HG02970 (cell line): ENCODE results near the gene PKIB.
"Not testable (repeated sequence)": the region's sequence is repeated elsewhere in the genome, so short reads cannot be mapped to it uniquely, and the experiment has no call there.

Experiments used
- ATAC-seq: cut with Tn5 transposase; IDR thresholded peaks from one replicate; pipeline ENCODE4 v1.9.1; 2021; ENCODE audit warnings: mild to moderate bottlenecking, moderate library complexity, moderate number of reproducible peaks; ENCODE audit not compliant: unreplicated experiment, low FRiP score

The PKIB gene, protein sequence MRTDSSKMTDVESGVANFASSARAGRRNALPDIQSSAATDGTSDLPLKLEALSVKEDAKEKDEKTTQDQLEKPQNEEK

DNA sequence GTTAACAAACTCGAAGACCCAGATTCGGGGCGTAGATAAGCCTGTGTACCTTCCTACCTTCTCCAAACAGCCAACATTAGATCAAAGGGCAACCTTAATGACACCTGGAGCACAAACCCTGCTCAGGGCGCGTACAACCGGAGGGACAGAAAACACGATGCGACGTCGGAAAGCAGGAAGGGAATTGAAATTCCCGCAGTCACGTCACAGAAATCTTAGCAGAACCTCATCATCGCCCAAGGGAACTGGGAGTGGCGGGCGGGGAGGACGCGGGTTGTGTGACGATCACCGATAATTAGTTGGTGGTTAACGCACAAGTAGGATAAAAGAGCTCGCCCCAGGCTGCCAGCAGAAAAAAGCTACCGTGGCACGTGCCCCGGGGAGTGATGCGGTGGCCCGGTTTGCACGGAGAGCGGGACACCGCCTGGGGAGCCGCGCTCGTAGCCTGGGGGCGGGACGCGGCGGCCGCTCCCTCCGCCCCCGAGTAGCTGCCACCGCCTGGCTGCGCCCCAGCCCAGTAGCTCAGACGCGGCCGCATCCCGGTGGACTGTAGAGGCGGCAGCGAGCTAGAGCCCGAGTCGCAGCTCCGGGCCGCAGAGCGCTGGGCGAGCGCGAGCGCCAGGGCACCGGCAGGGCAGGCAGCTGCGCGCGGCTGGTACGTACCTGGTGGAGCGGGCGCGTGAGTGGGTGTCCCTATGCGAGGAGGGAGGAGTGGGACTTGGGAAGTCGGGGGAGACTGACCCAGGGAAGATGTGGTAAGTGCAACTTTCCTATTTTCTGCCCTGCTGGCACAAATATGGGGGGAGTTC lies at the start of gene PKIB:
Gene PKIB, plus strand, starts transcription at position 525 of the 809 bp plus-strand sequence. CDS start 107,390 bp downstream, outside the sequence.
- ATAC-seq = peak; percentile 95

DNA sequence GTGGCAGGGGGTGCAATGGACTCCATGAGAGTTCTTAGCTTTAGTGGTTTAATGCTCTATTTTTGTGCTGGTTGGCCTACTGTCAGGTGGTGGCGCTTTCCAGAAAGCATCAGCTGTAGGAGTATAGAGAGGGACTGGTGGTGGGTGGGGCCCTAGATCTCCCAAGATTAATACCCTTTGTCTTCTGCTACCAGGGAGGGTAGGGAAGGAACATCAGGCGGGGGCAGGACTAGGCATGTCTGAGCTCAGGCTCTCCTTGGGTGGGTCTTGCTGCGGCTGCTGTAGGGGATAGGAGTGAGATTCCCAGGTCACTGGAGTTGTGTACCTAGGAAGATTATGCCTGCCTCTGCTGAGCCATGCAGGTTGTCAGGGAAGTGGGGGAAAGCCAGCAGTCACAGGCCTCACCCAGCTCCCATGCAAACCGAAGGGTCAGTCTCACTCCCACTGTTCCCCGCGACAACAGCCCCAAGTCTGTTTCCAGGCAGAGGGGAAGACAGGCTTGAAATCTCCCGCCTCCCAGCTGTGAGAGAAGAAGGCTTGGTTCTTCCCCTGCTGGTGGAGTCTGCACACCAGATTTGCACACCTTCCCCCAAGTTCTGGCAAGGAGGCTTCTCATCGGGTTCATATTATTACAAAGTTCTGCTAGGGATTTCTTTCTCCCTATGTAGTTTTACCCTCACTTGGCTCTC lies 46.7 kb upstream of the PKIB start:
- no peak for ATAC-seq

DNA sequence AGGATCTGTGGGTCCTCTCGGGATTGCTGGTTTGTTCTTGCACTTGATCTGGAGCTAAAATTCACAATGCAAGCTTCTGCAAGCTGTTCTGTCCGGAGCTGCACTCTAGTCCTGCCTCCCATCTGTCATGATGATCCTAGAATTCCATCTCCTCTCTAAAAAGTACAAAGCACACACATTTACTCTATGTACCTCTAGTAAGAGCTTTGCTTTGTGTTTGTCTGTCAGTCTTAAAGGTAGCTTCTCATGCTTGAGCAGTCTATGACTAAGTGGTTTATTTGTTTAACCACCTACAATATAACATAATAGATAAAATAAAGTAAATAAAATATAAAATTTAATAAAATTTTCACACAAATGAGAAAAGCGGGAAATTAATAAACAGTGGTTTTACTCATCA lies 46.0 kb upstream of the PKIB start:
- no peak for ATAC-seq

DNA sequence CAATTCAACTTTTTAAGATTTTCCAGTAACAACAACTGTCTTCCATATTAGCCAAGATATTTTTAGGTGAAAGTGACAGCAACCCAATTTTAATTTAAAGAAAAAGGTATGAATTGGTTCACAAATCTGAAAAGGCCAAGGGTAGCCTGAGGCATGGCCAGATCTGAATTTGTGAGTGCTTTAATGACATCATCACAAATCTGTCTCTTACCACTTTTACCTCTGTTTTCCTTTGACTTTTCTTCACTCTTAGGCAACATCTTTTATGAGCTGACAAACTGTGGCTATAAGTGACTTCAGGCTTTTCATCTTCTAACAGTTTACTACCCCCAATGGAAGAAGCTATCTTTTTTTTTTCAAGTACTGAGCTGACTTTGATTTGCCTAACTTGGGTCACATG lies 44.5 kb upstream of the PKIB start:
- ATAC-seq = no peak

DNA sequence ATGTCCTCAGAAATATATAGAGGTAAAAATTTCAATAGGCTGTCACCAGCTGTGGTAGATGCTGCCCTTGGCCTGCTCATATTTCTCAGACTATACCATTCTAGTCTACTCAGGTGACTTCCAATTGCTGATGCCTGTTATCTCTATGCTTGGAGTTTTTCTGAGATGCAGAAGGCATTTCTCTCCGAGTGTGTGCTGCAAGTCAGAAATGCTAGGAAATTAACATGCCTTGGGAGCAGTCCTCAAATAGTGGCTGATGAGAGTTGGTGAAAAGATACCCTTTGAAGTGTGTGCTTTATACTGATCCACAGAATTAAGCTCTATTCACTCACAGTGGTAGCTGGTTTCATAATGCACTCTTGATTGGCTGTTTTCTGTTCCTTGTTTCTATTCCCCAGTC lies 43.2 kb upstream of the PKIB start:
- no peak for ATAC-seq

DNA sequence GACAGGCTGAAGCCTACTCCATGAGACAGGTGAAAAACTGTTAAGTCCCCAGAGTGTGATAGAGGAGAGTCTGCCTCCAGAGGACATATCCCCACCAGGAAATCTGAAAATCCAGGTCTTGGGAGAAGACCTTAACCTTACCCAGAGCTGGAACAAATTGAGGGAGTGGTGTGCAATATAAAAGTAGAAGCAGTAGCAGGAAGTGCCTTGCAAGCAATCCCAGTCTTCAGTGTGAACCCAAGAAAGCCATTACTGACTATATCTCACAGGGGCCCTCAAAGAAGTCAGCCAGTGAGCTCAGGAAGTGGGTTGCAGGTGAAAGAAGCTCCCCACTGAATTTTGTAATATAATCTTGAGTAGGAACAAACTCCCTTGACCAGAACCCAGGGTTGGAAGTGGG lies 41.9 kb upstream of the PKIB start:
- ATAC-seq = no peak

DNA sequence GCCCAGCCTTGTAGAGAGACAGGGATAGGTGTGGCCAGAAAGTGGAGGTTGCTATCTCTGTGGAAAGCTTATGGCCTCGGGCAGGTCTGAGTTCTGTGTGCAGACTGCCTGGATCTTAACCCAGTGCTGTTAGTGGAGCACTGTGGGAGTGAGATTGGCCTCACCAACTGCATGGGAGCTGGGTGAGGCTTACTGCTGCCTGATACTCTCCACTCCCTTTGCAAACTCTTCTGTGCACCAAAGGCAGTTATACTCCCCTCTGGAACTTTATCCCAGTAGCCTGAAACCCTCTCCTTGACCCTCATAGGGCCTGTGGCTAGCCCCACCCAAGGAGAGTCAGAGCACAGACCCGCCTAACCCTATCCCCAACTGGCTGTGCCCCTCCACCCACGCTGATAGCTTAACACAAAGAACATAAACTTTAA lies 41.4 kb upstream of the PKIB start:
- ATAC-seq = no peak

DNA sequence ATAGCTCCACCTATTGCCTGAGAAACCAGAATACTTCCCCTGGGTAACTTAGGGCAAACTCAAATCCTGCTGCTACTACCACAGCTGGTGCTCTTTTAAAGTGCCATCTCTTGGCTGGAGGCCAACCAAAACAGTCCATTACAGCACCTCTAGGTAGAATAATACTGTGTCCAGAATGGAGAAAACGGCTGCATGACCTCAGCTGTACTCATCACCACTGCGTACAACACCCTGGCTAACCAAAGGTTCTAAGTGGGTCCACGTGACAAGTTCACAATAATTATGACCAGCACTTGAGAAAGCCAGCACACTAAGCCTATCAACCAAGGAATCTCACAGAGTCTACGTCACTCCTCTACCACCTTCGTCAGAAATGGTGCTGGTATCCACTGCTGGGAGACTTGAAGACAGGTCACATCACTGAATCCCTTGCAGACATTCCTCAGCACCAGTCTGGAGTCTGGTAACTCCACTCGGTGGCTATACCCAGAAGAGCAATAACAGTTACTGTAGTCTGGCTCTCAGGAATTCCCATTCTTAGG lies 40.9 kb upstream of the PKIB start:
- no peak for ATAC-seq

DNA sequence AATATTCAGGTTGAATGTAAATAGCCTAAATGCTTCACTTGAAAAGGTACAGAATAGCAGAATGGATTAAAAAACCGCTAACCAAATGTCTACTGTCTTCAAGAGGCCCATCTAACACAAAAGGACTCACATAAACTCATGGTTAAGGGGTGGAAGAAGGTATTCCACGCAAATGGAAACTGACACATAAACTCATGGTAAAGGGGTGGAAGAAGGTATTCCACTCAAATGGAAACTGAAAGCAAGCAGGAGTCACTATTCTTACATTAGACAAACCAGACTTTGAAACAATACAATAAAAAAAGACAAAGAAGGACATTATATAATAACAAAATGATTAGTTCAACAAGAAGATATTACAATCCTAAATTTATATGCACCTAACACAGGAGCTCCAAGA lies 38.3 kb upstream of the PKIB start:
- no peak for ATAC-seq

DNA sequence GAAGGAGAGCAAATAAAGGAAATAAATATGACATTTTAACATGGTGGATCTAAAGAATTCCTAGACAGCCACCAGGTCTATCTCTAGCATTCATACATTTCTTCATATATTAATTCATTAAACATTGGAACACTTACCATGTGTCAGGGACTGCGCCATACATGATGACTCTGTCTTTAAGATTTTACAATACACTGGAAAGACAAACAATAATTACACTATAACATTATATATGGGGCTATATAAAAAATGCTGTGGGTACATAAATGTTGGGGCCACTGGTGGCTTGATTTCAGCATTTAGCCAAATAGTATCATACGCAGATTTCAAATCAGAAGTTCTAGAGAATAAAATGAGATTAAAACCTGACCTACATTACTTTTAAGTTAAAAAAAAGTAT lies 33.3 kb upstream of the PKIB start:
- no peak for ATAC-seq

DNA sequence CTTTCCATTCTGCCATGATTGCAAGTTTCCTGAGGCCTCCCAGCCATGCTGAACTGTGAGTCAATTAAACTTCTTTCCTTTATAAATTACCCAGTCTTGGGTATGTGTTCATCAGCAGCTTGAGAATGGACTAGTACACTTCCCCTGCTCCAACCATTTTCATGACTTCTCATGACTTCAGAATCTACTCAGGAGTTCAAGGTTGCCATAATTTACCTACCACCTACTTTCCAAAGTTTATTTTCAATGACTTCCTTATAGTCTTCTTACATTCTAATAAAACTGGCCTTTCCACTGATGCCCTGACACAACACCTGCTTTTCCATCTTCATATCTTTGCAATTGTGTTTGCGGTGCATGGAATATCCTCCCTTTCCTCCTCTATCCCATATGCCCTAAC lies 31.2 kb upstream of the PKIB start:
- no peak for ATAC-seq

DNA sequence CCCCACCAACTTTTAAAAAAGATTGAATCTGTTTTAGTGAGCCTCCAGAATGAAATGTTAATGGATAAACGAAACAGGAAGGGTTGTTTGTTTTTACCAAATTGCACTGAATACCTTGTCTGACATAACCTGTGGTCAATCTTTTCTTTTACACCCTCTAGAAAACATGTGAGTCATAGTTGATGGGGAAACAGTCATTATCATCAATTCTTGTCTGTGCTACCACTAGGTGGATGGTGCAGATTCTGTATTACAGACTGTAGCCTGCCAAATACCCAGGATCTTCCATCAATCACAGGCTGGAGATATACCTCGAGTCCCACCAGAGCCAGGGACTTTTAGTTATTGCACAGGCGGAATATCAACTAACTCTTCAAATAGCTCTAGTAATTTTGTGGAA lies 29.5 kb upstream of the PKIB start:
- no peak for ATAC-seq

DNA sequence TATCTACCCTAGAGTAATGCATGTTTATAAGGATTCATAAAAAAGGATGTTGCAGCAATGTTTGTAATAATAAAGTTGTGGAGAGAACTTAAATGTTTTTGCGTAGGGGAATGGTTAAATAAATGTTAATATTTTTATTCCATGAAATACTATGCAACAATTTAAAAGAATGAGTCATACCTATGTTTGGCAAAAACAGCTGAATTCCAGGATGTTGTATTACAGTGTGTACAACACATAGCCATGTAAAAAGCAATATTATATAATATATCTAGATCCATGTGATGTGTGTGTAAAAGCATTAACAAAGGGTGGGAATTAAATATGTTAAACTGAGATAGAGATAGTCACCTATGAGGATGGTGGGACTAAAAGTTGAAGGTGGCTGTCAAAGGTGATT lies 21.1 kb upstream of the PKIB start:
- no peak for ATAC-seq

DNA sequence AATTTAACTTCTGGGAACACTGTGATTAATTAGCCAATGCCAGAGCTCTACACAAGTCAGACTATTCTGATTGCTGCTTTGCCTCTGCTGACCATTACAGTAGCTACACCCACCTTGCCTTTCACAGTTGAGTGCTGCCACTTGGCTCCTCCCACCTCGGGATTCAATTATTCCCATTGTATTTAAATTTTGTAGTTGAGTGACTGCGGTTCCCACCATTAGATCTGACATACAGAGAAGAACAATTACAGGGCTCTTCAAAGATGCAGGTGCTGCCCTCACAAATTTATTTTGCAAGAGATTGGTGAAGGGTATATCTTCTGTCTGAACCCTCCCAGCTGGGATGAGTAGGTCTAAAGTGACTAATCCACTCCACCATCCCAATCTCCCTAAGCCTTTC lies 11.9 kb upstream of the PKIB start:
- not testable (repeated sequence) for ATAC-seq

DNA sequence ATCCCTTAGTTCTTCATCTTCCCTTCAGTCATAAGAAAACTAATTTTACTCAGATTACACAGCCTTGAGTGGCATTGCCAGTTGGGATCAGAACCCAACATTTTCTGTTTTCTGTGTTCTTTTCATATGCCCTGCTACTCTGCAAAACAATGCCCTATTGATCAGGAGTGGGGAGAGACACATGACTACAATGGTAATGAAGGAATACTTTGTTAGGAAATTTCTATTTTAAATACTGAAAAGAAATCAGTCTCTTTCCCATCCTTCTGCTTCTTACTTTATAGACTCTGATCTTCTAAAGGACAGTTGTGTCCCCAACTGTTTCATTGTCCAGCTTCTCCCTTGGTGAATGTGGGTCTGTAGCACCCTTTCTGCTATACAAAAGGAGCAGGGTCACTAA lies 5.5 kb upstream of the PKIB start:
- no peak for ATAC-seq

DNA sequence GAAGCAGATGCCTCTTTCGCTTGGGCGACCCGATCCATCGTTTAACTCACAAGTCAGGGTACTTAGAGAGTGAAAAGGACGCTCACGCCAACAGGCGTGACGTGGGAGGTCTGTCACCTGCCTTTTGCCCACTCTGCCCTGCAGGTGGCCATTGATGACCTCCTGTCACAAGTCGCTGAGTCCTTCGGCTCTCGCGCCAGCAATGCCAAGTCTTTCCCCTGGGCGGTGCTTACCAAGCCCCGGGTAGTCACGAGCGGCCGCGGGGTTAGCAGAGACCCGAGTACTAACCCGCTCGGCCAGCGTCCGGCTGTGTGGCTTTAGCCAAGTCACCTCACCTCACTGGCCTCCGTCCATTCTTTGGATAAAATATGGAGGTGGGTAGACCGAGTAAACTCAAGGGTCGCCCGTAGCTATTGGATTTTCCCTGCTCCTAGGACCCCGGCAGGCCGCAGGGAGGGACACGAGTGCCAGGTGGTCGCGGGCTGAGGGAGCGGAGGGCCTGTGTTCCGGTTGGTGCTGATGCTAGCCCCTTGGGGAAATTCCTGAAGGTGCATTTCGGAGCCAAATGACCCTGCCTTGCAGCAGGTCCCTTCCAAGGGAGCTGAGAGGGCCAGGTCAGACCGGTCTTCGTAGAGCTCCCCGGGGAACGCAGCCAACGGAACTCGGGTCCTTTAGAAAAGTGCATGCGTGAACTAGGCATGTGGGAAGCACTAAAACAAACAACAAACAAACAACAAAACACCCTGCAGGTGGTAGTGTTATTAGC lies 668 bp downstream of the PKIB start:
- ATAC-seq = peak; percentile 38

DNA sequence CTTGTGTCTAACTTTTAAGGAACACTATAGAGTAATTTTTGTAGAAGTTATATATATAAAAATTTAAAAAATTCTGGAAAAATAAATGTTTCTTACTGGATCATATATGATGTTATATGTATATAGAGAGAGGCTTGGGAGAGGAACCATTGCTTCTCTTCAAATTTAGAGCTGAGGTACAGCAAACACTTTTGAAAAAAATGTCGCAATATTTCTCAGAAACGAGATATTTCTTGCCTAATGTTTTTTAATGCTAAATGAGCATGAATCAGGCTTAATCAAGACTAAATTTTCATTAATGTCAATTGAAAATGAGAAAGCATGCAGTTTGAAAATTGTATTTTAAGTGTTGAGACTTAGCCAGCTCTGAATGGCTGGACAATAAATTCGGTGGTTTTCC lies 2.6 kb downstream of the PKIB start:
- ATAC-seq = no peak

DNA sequence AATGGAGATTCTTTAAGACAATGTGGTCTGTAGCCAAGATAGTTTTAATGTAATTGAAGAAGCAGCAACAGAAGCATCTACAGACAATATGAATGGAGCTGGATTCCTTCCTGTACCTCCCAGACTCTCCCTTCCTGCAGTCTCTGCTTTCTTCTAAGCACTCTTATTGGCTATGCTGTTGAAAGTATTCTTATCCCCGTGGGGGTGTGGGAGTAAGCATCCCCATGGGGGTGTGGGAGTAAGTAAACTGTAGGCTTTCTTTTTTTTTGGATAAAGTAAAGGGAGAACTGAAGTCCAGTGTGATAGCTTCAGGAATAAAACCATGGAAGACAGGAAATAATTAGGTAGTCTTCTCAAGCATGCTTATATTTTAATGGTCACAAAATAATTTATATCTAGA lies 4.1 kb downstream of the PKIB start:
- no peak for ATAC-seq

DNA sequence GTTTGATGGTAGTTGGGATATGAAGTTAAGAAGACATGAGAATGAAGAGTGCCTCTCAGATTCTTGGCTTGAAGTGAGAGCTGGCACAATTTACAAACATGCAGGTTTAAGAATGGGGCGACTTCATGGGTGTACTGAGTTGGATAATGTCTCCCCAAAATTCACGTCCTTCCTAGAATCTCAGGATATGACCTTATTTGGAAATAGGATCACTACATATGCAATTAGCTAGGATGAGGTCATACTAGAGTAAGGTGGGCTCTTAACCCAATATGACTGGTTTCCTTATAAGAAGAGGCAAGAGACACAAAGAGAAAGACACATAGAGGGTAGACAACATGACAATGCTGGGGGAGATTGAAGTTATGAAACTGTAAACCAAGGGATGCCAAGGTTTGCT lies 5.2 kb downstream of the PKIB start:
- no peak for ATAC-seq

DNA sequence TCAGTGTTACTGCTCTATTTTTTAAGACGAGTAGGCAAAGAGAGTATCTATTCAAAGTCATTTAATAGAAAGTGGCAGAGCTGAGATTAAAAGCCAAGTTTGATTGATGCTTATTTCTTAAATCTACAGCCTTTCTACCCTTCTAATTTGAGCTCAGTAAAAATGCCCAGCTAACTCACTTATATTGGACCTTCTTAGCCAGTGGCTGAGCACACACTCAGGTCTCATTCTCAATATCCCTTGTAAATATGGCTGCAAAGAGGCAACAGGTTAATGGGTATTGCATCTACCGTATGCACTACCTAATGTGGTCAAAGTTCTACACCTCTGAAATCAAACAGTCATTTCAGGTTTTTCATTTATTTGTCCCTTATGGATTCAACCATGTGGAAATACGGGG lies 6.7 kb downstream of the PKIB start:
- no peak for ATAC-seq

DNA sequence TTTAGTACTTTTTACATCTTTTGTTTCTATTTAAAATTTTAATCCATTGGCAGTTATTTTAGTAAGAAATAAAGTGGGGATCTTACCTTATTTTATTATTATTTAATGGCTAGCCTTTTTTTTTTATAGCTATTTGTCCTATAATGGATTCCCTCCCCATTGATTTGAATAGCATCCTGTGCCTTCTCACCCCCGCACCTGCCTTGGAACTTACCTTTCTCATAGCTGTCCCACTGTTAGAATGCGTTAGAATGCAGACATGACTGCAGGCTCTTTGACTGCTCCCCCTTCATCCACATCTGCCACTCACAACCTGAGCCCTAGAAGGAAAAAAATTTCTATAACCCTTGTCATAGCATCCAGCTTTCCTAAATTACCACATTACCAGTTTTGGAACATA lies 9.1 kb downstream of the PKIB start:
- no peak for ATAC-seq
